H9 (cell line): ENCODE data around the gene ST6GALNAC5. TPM values are rescaled to one million over a fixed set of nuclear protein-coding genes. Genes with fewer than 3 reads are reported as not detected.

Source experiments
- DNase-seq: peaks from one replicate; pipeline ENCODE4 v3.0.0-alpha.2; 2017
- H2AFZ ChIP-seq: one replicate; pipeline ENCODE4 v1.6.1; 2013; ENCODE audit warnings: mild to moderate bottlenecking, low read length, control low read depth, moderate library complexity
- H2AK5ac ChIP-seq: 2 replicates; pipeline ENCODE4 v1.6.1; 2013; ENCODE audit warnings: low read length, control low read depth, mixed read lengths; ENCODE audit not compliant: insufficient read length
- H2BK120ac ChIP-seq: one replicate; pipeline ENCODE4 v1.6.1; 2013; ENCODE audit warnings: low read depth, mild to moderate bottlenecking, low read length, control low read depth, inconsistent platforms; ENCODE audit not compliant: poor library complexity, severe bottlenecking
- H2BK12ac ChIP-seq: 2 replicates; pipeline ENCODE4 v1.6.1; 2013; ENCODE audit warnings: low read length, control low read depth, mixed read lengths, low read depth; ENCODE audit not compliant: insufficient read length
- H2BK15ac ChIP-seq: 2 replicates; pipeline ENCODE4 v1.6.1; 2013; ENCODE audit warnings: low read depth, low read length, control low read depth
- H2BK20ac ChIP-seq: one replicate; pipeline ENCODE4 v1.6.1; 2013; ENCODE audit warnings: low read depth, mild to moderate bottlenecking, low read length, control low read depth, inconsistent platforms; ENCODE audit not compliant: poor library complexity, severe bottlenecking
- H2BK5ac ChIP-seq: 2 replicates; pipeline ENCODE4 v1.6.1; 2013; ENCODE audit warnings: low read length, control low read depth, mixed read lengths; ENCODE audit not compliant: insufficient read length
- H3K14ac ChIP-seq: 2 replicates; pipeline ENCODE4 v1.6.1; 2013; ENCODE audit warnings: low read length, control low read depth; ENCODE audit not compliant: insufficient read depth
- H3K18ac ChIP-seq: 2 replicates; pipeline ENCODE4 v1.6.1; 2013; ENCODE audit warnings: low read depth, mild to moderate bottlenecking, mixed read lengths, low read length, control low read depth; ENCODE audit not compliant: insufficient read length
- H3K23ac ChIP-seq: 2 replicates; pipeline ENCODE4 v1.6.1; 2013; ENCODE audit warnings: low read length, control low read depth, mixed read lengths, low read depth; ENCODE audit not compliant: insufficient read length
- H3K23me2 ChIP-seq: 2 replicates; pipeline ENCODE4 v1.6.1; 2013; ENCODE audit warnings: low read depth, mild to moderate bottlenecking, mixed read lengths, low read length, control low read depth; ENCODE audit not compliant: insufficient read length, poor library complexity, severe bottlenecking
- H3K27ac ChIP-seq: 2 replicates; pipeline ENCODE4 v1.5.1; 2013; ENCODE audit warnings: low read length, control low read depth, mixed read lengths, low read depth; ENCODE audit not compliant: insufficient read length
- H3K27me3 ChIP-seq: 2 replicates; pipeline ENCODE4 v1.6.1; 2013; ENCODE audit warnings: low read length, control low read depth, inconsistent platforms; ENCODE audit not compliant: insufficient read depth
- H3K4ac ChIP-seq: 2 replicates; pipeline ENCODE4 v1.6.1; 2013; ENCODE audit warnings: low read depth, mild to moderate bottlenecking, control low read depth, inconsistent platforms, low read length, moderate library complexity
- H3K4me1 ChIP-seq: 2 replicates; pipeline ENCODE4 v1.6.1; 2013; ENCODE audit warnings: low read length, control low read depth, inconsistent platforms; ENCODE audit not compliant: insufficient read depth
- H3K4me2 ChIP-seq: 2 replicates; pipeline ENCODE4 v1.6.1; 2013; ENCODE audit warnings: low read length, control low read depth, mixed read lengths; ENCODE audit not compliant: insufficient read length, insufficient read depth
- H3K56ac ChIP-seq: 2 replicates; pipeline ENCODE4 v1.6.1; 2013; ENCODE audit warnings: low read depth, mild to moderate bottlenecking, mixed read lengths, low read length, control low read depth; ENCODE audit not compliant: insufficient read length
- H3K79me1 ChIP-seq: 2 replicates; pipeline ENCODE4 v1.6.1; 2013; ENCODE audit warnings: low read depth, mild to moderate bottlenecking, moderate library complexity, low read length, control low read depth, inconsistent platforms; ENCODE audit not compliant: insufficient read depth, poor library complexity, severe bottlenecking
- H3K79me2 ChIP-seq: 2 replicates; pipeline ENCODE4 v1.6.1; 2013; ENCODE audit warnings: low read length, control low read depth, inconsistent platforms; ENCODE audit not compliant: insufficient read depth
- H3K9ac ChIP-seq: 2 replicates; pipeline ENCODE4 v1.6.1; 2013; ENCODE audit warnings: low read length, control low read depth, mixed read lengths; ENCODE audit not compliant: insufficient read length; ENCODE audit errors: extremely low read depth
- H3K9me3 ChIP-seq: one replicate; pipeline ENCODE4 v1.6.1; 2013; ENCODE audit warnings: low read depth, low read length, inconsistent platforms; ENCODE audit not compliant: control insufficient read depth
- H3T11ph ChIP-seq: one replicate; pipeline ENCODE4 v1.6.1; 2013; ENCODE audit warnings: mild to moderate bottlenecking, low read length, control low read depth, inconsistent platforms
- H4K20me1 ChIP-seq: one replicate; pipeline ENCODE4 v1.6.1; 2013; ENCODE audit not compliant: control insufficient read depth, insufficient read length, insufficient read depth
- H4K5ac ChIP-seq: 2 replicates; pipeline ENCODE4 v1.6.1; 2013; ENCODE audit warnings: low read depth, mild to moderate bottlenecking, mixed read lengths, low read length, control low read depth; ENCODE audit not compliant: insufficient read length
- H4K8ac ChIP-seq: replicated peaks from 2 replicates; pipeline ENCODE4 v1.6.1; 2013; ENCODE audit warnings: low read length, control low read depth, mixed read lengths, low read depth; ENCODE audit not compliant: insufficient read length
- H4K91ac ChIP-seq: 2 replicates; pipeline ENCODE4 v1.6.1; 2013; ENCODE audit warnings: low read depth, mild to moderate bottlenecking, moderate library complexity, mixed read lengths, low read length, control low read depth; ENCODE audit not compliant: insufficient read length
- H3K27ac Mint-ChIP-seq, 3 experiments: 2 replicates in 2 of 3; 3 replicates in 1 of 3; pipeline ENCODE4 v1.8.0; 2020 to 2021; ENCODE audit warnings: mixed read lengths in 3 of 3, mild to moderate bottlenecking in 1 of 3, moderate library complexity in 1 of 3
- H3K27me3 Mint-ChIP-seq: 2 replicates; pipeline ENCODE4 v1.8.0; 2021; ENCODE audit warnings: low read depth, mild to moderate bottlenecking, moderate library complexity, mixed read lengths
- H3K36me3 Mint-ChIP-seq, 3 experiments: 2 replicates in 2 of 3; 3 replicates in 1 of 3; pipeline ENCODE4 v1.8.0; 2020 to 2021; ENCODE audit warnings: low read depth in 3 of 3, mixed read lengths in 3 of 3; ENCODE audit not compliant: insufficient read depth in 1 of 3
- H3K4me1 Mint-ChIP-seq, 2 experiments: 2 replicates each; pipeline ENCODE4 v1.8.0; 2020; ENCODE audit warnings: mixed read lengths in 2 of 2
- H3K4me3 Mint-ChIP-seq, 2 experiments: 2 replicates in 1 of 2; 3 replicates in 1 of 2; pipeline ENCODE4 v1.8.0; 2020 to 2021; ENCODE audit warnings: mild to moderate bottlenecking in 2 of 2, mixed read lengths in 2 of 2, moderate library complexity in 1 of 2
- H3K9me3 Mint-ChIP-seq, 2 experiments: 2 replicates in 1 of 2; 3 replicates in 1 of 2; pipeline ENCODE4 v1.8.0; 2020; ENCODE audit warnings: mild to moderate bottlenecking in 2 of 2, mixed read lengths in 2 of 2, moderate library complexity in 1 of 2
- CTCF ChIP-seq: fragments of 200-600 bp; sonication (generic); conservative IDR thresholded peaks from 3 replicates; pipeline ENCODE4 v1.8.0; 2021; ENCODE audit warnings: antibody characterized with exemption, mild to moderate bottlenecking
- WGBS: extraction: QIAGEN DNeasy Blood & Tissue Kit; methylation state at CpG from one replicate; pipeline ENCODE4 v1.1.7; 2013; ENCODE audit warnings: missing lambda C conversion rate, low lambda C conversion rate, mixed read lengths; ENCODE audit not compliant: insufficient read length; ENCODE audit errors: extremely low coverage; 5-methylcytosine and 5-hydroxymethylcytosine counted together
- total RNA-seq: library from RNA; stranded (reverse); gene quantifications from 2 replicates; pipeline ENCODE4 v1.2.1, GENCODE V29; 2021

Gene ST6GALNAC5
- total RNA-seq, 1 experiment from 2014 or later = 3.3 TPM

GRCh38 chr1:76857973-76858372 is 9.3 kb upstream of the ST6GALNAC5 start:
- H3K4me1 ChIP-seq = peaks cover 1% of the 10 kb centered on the region; the same call in 1 of the 2 replicates
- no peak overlapping the region for H3K4me2 ChIP-seq
- no peak overlapping the region for H2AK5ac ChIP-seq
- H4K20me1 ChIP-seq = no peaks in the 10 kb centered on the region
- no peaks in the 10 kb centered on the region for H3K23me2 ChIP-seq
- no peak overlapping the region for H4K5ac ChIP-seq
- Mint-ChIP-seq H3K27me3 (peaks cover 15% of the 10 kb centered on the region), H3K4me1 (peaks cover 27 to 40% of the 10 kb centered on the region in 2 experiments), H3K36me3 (no peaks in the 10 kb centered on the region; a peak in 1 of 7 replicates), H3K4me3 (no peak overlapping the region), H3K27ac (no peak overlapping the region; a peak in 1 of 7 replicates), H3K9me3 (no peaks in the 10 kb centered on the region)
- H2BK120ac ChIP-seq = no peak overlapping the region
- H4K91ac ChIP-seq = no peak overlapping the region
- no peak overlapping the region for H2BK5ac ChIP-seq
- H3K14ac ChIP-seq = no peak overlapping the region
- H3K4ac ChIP-seq = no peak overlapping the region
- no peak overlapping the region for H2BK20ac ChIP-seq
- H3K79me2 ChIP-seq = no peaks in the 10 kb centered on the region
- no peaks in the 10 kb centered on the region for H3K79me1 ChIP-seq
- no peak overlapping the region for H2AFZ ChIP-seq
- no peaks in the 10 kb centered on the region for H3K9me3 ChIP-seq
- no peak overlapping the region for H3K18ac ChIP-seq
- no peak overlapping the region for H3K9ac ChIP-seq
- no peak overlapping the region for H3K56ac ChIP-seq
- H2BK15ac ChIP-seq = no peak overlapping the region
- DNase-seq = no peak
- H3K27ac ChIP-seq = no peak overlapping the region
- WGBS = no CpG with 5 or more reads among the region's 3 CpGs
- H3K23ac ChIP-seq = no peak overlapping the region
- H2BK12ac ChIP-seq = no peak overlapping the region
- H3T11ph ChIP-seq = no peak overlapping the region
- H4K8ac ChIP-seq = no peak overlapping the region
- no peak for TF ChIP-seq CTCF
- H3K27me3 ChIP-seq = no peaks in the 10 kb centered on the region; the same call in 1 of the 2 replicates
